GM06990 (cell line): Measurements from ENCODE around the gene PRH1.

Source experiments
- DNase-seq: peaks from one replicate; pipeline ENCODE4 v3.0.0-alpha.2; 2011; ENCODE audit not compliant: insufficient read length; ENCODE audit errors: extremely low read depth
- H3K27me3 ChIP-seq: replicated peaks from 2 replicates; pipeline ENCODE4 v1.6.0; 2011; ENCODE audit warnings: low read length; ENCODE audit not compliant: control insufficient read depth, insufficient read depth
- H3K36me3 ChIP-seq: 2 replicates; pipeline ENCODE4 v1.5.1; 2011; ENCODE audit warnings: low read length; ENCODE audit not compliant: control insufficient read depth, insufficient read depth
- H3K4me3 ChIP-seq: replicated peaks from 2 replicates; pipeline ENCODE4 v1.5.1; 2011; ENCODE audit warnings: low read depth, mild to moderate bottlenecking, control low read depth, low read length
- CTCF ChIP-seq: IDR thresholded peaks from 2 replicates; pipeline ENCODE4 v1.5.1; 2011; ENCODE audit warnings: low read length, control low read depth, mild to moderate bottlenecking, inconsistent platforms; ENCODE audit not compliant: insufficient read depth, poor library complexity, severe bottlenecking

The PRH1 gene

GRCh38 chr12:10891937-10892336 lies 7.9 kb upstream of the PRH1 start:
- H3K4me3 ChIP-seq: no peak overlapping the region
- no peaks in the 10 kb centered on the region for H3K27me3 ChIP-seq
- DNase-seq: no peak
- TF ChIP-seq CTCF: no peak
- no peaks in the 10 kb centered on the region for H3K36me3 ChIP-seq

GRCh38 chr12:10889226-10889625 lies 5.2 kb upstream of the PRH1 start:
- H3K27me3 ChIP-seq: no peaks in the 10 kb centered on the region
- TF ChIP-seq CTCF: no peak
- DNase-seq: no peak
- no peak overlapping the region for H3K4me3 ChIP-seq
- H3K36me3 ChIP-seq: no peaks in the 10 kb centered on the region

GRCh38 chr12:10873378-10873777 lies 10.7 kb downstream of the PRH1 start:
- Histone ChIP-seq H3K36me3 (no peaks in the 10 kb centered on the region; the same call in 1 of the 2 replicates), H3K27me3 (no peaks in the 10 kb centered on the region), H3K4me3 (no peak overlapping the region)
- no peak for DNase-seq
- TF ChIP-seq CTCF: no peak

GRCh38 chr12:10867381-10867780 lies 16.7 kb downstream of the PRH1 start:
- TF ChIP-seq CTCF: no peak
- Histone ChIP-seq H3K4me3 (no peak overlapping the region), H3K27me3 (no peaks in the 10 kb centered on the region), H3K36me3 (no peaks in the 10 kb centered on the region)
- DNase-seq: no peak

GRCh38 chr12:10863512-10864218 lies 20.4 kb downstream of the PRH1 start:
- Histone ChIP-seq H3K4me3 (no peak overlapping the region), H3K36me3 (no peaks in the 10 kb centered on the region), H3K27me3 (no peaks in the 10 kb centered on the region)
- no peak for DNase-seq
- TF ChIP-seq CTCF: no peak

GRCh38 chr12:10861366-10861765 lies 22.7 kb downstream of the PRH1 start:
- DNase-seq: no peak
- H3K27me3 ChIP-seq: no peaks in the 10 kb centered on the region
- no peak overlapping the region for H3K4me3 ChIP-seq
- no peaks in the 10 kb centered on the region for H3K36me3 ChIP-seq
- TF ChIP-seq CTCF: no peak
